Inflammatory macrophage treated with lipopolysaccharide for 1 hour (primary cell): ENCODE results near the gene KRTAP10-11.
"Not testable (repeated sequence)": the region's sequence is repeated elsewhere in the genome, so short reads cannot be mapped to it uniquely, and the experiment has no call there.

ENCODE experiments used
- DNase-seq, 2 donors: peaks; one replicate each; pipeline ENCODE4 v3.0.0-alpha.2; 2020 to 2022

KRTAP10-11 gene

DNA sequence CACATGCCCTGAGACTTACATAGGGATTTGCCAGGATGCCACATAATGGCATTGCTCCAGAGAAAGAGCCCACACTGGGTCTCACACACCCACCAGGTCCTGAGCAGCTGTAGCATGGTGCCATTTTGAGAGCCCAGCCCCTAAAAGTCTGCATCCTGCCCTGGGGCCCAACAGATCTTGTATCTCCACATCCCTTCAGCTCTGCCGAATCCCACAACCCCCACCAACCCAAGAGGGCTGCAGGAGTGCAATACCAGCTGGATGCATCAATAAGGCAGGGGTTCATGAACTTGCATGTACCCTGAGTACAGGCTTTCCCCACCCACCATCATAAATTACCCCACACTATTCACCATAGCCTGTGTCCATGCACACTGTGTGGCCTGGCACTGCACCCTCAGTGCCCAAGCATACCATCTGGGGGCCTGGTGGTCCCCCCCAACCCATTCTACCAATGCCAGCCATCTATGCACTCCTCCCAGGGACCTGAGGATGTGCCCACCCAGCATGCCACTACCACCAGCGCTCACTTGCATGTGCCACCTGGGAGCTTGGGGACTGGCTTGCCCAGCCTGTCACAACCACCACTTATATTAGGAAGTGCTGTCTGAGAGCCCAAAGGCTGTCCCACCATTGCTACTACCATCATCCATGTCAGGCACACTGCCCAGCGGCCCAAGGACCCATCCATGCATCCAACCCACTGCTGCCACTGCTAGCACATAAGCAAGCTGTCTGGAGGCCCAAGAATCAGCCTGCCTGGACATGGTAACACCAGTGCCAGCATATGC lies 24.6 kb downstream of the KRTAP10-11 start:
- no peak for DNase-seq

DNA sequence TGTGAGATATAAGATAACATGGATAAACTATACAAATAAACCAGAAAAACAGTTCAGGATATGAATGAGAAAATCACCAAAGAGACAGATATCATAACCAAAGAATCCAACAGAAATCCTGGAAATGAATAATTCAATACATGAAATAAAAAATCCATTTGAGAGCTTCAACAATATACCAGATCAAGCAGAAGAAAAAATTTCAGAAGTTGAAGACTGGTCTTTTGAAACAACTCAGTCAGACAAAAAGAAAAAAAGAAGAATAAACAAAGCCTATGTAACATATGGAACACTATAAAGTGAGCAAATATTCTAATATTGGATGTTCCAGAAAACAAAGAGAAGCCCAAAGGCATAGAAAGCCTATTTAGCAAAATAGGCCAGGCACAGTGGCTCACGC lies 25.7 kb downstream of the KRTAP10-11 start:
- DNase-seq, result no peak

DNA sequence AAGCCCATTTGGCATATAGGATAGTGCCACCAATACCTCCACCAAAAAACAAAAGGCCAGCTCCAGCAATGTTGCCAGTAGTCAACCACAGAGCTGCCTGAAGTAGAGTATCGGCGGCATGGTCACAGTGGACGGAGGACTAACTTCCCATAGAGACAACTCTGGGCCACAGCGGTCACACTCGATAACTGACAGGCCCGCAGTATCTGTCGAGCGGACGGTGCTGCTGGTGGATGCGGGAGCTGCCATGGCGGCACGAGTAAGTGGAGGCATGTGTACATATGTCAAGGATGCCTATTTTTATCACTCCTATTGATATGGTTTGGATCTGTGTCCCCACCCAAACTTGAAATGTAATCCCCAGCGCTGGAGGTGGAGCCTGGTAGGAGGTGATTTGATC lies 31.7 kb downstream of the KRTAP10-11 start:
- no peak for DNase-seq

DNA sequence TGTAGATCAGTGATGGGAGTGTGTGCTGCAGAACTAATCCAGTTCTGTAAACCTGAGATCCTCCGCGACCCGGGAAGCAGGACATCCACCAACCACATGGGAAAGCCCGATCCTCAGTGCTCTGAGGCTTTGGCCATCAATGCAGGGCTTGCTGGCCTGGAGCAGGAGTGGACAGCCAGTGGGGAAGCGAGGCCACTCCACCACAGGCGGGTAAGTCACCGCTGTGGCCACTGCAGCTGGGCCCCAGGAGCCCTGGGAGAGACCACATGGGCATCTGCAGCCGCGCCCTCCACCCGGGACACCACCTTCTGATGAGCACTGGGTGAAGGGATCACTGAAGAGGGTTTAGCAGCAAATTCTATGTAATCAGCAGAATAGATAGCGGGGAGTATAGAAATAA lies 34.9 kb downstream of the KRTAP10-11 start:
- DNase-seq, result no peak

DNA sequence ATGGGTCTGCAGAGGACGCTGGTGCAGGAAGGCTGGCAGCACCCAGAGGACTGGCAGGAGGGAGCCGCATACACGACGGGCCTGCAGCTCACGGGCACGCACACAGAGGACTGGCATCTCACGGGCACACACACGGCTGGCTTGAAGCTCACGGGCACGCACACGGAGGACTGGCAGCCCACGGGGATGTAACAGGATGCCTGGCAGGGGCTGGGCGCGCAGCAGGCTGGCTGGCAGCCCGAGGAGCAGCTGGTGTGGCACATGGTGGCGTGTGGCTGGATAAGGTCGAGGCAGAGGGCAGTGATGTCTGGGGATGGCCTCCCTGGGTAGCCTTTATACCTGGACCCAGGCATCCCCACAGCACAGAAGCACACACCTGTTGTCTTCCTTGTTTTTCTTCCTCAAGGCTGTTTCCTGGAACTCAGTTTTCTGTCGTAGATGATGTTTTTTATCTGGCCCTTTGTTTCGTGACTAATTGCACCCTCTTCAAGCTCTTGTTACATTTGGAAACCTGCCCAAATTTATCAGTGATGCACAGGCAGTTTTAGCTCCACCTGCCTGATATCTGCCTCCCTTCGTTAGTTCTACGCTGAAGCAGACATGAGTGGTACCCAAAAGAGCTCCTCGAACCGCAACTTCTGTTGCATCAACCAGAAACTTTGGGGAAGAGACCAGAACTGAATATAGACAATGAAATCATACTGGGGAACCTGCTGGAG lies 35.8 kb downstream of the KRTAP10-11 start, which contains the start of gene KRTAP12-1:
Gene KRTAP12-1, minus strand, starts transcription at position 303 of the 719 bp plus-strand sequence. Its CDS starts 40 bp downstream, at position 263.
- DNase-seq, result no peak

DNA sequence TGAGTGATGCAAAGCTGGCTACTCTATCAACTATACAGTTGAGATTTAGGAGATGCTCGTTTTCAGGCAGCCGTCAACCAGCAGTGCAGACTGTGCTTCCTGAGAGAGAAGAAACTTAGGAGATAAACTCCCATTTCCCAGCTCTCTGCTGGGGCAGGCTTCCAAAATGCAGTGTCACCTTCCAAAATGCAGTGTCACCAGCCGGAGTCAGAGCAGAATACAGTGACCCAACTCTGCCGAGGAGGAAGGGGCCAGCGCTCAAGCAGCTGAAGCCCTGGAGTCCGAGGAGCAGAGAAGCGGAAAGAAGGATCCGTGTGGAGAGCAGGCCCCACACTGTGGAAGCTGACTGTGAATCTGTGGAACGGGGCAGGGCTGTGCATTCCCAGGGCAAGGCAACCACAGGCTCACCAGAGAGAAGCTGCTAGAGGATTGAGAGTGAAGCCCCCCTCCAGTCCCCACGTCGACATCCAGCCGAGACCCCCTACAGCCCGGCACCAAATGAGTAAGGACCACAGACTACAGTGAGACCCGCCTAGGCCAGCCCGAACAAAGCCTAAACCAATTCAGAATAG lies 36.5 kb downstream of the KRTAP10-11 start:
- no peak for DNase-seq

DNA sequence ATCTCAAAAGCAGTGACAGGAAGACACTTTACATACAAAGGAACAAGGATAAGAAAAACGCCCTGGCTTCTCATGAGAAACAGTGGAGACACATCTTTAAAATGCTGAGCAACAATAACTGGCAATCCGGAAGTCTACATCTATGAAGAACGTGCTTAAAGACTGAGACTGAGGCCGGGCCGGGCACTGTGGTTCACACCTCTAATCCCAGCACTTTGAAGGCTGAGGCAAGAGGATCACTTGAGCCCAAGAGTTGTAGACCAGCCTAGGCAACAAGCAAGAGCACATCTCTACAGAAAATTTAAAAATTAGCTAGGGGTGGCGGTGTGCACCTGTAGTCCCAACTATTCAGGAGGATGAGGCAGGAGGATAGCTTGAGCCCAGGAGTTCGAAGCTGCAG lies 37.9 kb downstream of the KRTAP10-11 start:
- DNase-seq, result no peak

DNA sequence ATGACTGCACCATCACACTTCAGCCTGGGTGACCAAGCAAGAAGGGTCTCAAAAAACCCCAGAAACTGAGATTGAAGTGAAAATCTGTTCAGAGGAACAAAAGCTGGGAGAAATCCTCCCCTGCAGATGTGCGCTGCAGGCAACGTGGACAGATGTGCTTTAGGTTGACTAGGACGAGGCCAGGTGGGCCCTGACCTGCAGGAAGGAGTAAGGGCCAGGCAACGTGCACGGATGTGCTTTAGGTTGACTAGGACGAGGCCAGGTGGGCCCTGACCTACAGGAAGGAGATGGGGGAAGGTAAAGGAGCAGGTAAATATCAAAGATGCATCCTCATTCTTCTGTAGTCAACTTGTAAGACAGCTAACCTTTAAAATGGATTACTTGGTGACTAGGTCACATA lies 38.3 kb downstream of the KRTAP10-11 start:
- no peak for DNase-seq

DNA sequence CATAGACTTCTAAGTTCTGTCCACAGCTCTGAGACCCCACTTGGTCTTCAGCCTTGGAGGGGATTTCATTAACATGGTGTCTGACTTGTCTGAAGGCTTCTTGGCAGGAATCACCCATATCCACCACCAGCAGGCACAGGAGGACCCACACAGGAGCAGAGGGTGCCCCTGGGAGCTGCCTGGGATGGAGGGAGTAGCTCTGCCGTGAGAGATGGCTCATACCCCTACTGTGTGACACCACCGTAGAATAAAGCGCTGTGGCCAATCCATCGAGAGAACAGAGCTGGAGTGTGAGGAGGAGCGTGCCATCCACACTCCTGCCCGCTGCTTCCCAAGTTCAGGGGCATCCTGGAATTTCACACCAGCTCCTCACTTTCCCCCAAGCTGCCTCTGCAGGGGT lies 38.8 kb downstream of the KRTAP10-11 start:
- DNase-seq, result not testable (repeated sequence)

DNA sequence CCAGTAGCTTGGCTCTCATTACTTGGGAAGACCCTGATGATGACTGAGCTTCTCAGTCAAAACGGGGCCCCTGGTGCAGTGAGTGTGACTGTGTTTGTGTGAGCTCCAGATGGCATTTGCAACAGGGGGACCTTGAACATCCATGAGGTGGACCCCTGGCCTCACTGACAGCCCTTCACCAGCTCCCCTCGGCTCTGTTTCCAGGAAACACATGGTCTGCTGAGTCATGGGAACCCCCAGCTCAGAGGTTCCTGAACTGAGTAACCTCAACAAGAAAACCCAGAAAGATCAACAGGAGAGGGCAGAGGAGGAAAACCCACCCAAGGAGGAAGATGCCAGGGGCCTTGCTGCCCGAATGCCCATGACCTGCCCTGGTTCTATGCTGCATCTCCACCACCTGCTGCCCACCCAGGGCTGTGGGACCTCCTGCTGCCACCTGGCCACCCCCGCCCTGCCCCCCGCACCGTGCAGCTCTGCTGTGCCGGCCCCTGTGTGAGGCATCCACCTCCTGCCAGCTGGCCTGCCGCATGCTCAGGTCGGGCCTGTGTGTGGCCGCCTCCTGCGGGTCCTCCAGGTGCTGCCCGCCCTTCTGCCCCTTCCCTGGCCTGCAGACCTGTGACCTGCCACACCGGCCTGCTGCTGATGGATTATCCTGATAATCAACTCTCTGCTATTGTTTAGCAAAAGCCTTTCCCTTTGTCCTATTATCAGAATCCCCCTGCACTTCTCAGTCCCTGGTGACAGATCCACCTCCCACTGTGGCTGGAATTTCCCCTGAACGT lies 40.0 kb downstream of the KRTAP10-11 start:
- no peak for DNase-seq

DNA sequence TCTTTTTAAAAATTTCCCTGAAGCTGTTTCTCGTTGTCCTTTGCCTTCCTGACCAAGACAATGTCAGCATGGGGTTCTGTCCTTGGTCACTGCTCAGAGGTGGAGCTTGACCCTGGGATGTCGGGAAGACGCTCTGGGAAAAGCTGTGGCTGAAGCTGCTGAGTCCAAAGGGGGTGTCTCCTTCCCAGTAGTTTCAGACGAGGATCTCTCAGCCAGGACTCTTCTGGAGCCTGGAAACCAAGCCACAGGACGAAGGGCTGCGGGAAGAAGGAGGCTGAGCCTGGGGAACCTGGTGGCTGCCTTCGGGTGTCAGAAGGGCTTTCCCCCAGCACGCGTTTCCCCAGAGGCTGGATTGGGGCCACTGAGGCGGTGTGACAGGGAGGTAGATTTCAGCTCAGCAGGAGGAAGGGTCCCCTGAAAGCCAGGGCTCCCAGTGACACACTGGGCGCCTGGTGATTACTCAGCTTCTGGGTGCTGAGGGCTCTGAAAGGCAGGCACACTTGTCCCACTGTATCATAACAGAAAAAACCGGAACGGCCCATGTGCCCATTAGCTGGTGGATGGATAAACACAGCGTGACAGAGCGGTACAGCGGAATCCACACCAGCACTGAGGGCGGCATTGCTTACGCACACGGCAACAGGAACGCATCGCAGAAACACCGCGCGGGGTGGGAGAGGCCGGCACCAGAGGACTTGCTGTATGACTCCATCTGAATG lies 40.8 kb downstream of the KRTAP10-11 start:
- no peak for DNase-seq

DNA sequence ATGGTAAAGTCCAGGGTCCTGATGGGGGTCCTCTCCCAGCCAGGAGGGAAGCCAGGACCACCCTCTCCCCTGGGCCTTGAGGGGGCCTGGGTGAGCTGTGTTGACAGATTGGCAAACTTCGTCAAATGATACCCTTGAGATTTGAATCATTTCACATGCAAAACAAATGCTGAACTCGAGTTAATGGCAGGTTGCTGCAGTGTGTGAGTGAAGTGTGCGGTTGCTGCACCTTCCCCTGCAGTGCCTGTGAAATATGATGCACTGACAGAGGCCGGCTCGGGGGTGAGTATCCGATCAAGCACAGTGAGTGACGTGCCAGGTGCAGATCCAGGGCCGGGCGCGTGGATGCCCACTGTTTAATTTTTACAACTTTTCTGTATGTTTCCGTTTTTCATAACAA lies 41.5 kb downstream of the KRTAP10-11 start:
- no peak for DNase-seq

DNA sequence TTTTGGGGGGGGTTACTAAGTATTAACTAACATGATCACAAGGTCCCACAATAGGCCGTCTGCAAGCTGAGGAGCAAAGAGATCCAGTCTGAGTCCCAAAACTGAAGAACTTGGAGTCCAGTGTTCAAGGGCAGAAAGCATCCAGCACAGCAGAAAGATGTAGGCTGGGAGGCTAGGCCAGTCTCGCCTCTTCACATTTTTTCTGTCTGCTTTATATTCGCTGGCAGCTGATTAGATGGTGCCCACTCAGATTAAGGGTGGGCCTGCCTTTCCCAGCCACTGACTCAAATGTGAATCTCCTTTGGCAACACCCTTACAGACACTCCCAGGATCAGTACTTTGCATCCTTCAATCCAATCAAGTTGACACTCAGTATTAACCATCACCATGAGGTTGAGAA lies 43.5 kb downstream of the KRTAP10-11 start:
- not testable (repeated sequence) for DNase-seq

DNA sequence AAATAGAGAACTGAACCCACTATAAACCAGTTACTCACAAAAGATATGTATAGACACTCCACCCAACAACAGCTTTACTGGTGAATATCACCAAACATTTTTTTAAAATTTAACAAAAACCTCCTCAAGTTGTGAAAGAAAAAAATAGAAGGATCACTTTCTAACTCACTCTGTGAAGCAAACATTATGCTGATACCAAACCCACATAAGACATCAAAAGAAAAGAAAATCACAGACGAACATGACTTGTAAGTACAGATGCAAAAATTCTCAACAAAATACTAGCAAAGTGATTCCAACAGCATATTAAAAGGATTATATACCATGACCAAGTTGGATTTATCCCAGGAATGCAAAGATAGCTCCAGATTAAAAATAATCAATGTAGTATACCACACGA lies 45.5 kb downstream of the KRTAP10-11 start:
- no peak for DNase-seq

DNA sequence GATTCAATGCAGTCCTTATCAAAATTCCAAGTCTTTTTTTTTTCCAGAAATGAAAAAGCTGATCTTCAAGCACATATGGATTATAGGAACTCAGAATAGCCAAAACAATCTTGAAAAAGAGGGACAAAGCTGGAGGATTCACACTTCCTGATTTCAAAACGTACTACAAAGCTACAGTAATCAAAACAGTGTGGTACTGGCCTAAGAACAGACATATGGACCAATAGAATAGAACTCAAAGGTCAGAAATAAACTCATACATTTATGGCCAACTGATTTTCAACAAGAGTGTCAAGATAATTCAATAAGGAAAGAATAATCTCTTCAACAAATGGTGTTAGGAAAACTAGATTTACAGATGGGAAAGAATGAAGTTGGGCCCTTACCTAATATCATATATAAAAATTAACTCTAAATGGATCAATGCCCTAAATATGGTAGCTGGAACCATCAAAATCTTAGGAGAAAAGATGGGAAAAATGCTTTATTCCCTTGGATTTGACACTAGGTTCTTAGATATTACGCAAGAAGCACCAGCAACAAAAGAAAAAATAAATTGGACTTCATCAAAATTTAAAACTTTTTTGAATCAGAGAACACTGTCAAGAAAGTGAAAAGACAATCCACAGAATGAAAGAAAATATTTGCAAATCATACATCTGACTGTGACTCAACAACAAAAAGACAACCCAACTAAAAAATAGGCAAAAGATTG lies 46.7 kb downstream of the KRTAP10-11 start:
- no peak for DNase-seq

DNA sequence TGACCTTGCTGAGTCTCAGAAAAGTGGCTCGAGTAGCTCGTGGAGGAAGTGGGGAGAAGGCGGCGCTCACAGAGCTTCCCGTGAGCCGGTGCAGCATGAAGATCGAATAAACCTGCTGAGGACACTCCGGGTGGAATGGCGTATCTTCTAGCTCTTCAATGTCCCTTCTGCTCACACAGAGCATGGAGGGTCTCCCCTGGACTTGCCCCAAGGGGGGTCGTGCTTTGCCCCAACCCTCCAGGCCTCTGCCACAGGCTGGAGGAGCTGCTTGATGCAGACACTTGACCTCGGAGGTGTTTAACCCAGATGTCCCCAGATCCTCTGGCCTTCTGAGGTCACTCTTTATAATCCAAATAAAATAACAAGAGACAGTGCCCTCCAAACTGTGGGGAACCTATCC lies 48.6 kb downstream of the KRTAP10-11 start:
- no peak for DNase-seq

DNA sequence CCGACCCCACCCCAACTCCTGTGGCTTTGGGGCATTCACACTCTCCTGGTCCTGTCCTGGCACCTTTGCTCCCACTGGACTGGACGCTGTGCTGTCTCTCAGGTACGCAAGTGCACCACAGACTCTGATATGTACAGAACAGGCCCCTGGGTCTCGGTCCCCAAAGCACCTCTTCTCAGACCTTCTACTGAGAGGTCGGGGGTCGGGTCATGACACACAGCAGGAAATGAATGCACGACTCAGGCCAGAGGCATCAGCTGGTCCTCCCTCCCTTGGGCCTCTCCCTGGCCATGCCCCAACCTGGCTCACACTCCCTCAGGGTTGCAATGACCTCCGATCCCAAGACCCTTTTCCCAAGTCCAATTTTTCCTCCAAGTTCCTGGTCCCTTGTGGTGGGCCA lies 49.0 kb downstream of the KRTAP10-11 start:
- DNase-seq, result no peak

DNA sequence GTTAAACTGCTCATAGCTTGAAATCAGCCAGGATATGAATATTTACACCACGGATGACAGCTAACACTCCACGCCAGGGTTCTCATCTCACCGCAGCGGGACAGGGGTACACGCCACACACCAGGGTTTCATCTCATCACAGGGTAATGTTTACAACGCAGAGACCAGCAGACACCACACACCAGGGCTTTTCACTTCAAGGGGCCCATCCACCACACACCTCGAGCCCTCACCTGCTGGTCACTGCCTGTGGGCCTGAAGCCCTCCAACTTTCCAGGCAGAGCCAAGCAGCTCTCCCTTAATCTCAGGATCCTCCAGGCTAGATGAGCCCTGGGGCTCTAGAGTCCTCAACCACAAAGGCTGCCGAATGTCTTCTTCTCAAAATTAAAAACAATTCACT lies 49.4 kb downstream of the KRTAP10-11 start:
- DNase-seq, result no peak

DNA sequence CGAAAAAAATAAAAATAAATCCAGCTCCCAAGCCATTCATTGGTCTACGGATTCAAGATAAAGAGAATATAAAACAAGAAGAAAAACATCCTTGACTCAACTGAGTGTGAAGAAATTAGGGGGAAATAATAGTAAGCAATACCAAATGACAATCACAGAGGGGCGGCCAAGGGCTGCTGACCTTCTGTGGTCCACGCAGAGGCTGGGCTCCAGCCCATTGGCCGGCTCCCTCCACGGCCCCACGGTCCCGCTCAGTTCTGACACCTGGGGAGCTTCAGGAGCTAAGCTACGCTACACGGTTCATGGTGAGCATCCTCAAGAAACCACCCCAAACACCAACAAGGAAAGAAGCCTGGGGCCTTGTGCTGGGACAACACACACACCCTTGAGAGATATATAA lies 50.4 kb downstream of the KRTAP10-11 start:
- DNase-seq, result no peak
